Left cardiac atrium (tissue), 4 donors: Measurements from ENCODE around the gene KDM4E. TPM values are rescaled to one million over a fixed set of nuclear protein-coding genes. Genes with fewer than 3 reads are reported as not detected.
"Not testable (repeated sequence)": the region's sequence is repeated elsewhere in the genome, so short reads cannot be mapped to it uniquely, and the experiment has no call there.

Experiments
- ATAC-seq, 2 donors: fragments of 200-7000 bp; cut with Tn5 transposase; one replicate each; pipeline ENCODE4 v1.9.1; 2020; ENCODE audit warnings: mild to moderate bottlenecking in 2 of 2, moderate library complexity in 2 of 2
- DNase-seq: peaks from one replicate; pipeline ENCODE4 v3.0.0-alpha.2; 2020
- intact Hi-C, 2 donors: fragments of 100-400 bp; cut with DNase I; formaldehyde crosslinking; loops; one replicate each; pipeline versions ENCODE4 v1.14.1 to v1.15.1; 2022 to 2023
- long read RNA-seq: library from polyadenylated mRNA; unstranded; transcript quantifications from one replicate; pipeline ENCODE4 v2.0.0, GENCODE V29; 2021
- total RNA-seq, 2 donors: library from RNA; stranded (reverse); fragmentation: NEBNext Ultra II Directional; extraction: Animal tissue kit (Norgen Biotek cat#: 25700); gene quantifications; one replicate each; pipeline ENCODE4 v1.2.1, GENCODE V29; 2021
- donor health status: DM: no; HTN: yes; CAD: no.
- donor health status: DM: no; HTN: yes; CAD: no; lungs with severe emphysema.
- donor health status: DM: yes; HTN: yes; CAD: no.
- donor health status: Dilated cardiomyopathy.

The KDM4E gene
- not detected for total RNA-seq
- long read RNA-seq, result 0 reads

DNA sequence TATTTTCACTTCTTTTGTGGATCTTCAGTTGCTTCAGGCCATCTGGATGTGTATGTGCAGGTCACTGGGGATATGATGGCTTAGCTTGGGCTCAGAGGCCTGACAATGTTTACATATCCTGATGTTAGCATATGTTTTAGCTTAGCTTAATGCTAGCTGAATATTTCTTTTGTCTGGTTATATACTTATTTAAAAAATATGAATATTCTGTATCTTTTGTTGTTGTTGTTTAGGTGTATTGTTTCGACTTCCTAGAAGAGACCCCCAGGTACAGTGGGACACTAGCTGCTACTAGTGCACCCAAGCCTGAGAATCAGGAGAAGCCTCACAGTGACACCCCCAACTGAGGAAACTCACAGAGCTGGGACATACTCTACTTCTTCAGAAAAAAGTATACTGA, at the start of gene KDM4E:
KDM4E (plus strand) TSS at position 301 of the 400 bp plus-strand sequence. CDS start 300 bp downstream, outside the sequence.
- DNase-seq (no peak), ATAC-seq (no peak)
- intact Hi-C loops, result no loop called here

DNA sequence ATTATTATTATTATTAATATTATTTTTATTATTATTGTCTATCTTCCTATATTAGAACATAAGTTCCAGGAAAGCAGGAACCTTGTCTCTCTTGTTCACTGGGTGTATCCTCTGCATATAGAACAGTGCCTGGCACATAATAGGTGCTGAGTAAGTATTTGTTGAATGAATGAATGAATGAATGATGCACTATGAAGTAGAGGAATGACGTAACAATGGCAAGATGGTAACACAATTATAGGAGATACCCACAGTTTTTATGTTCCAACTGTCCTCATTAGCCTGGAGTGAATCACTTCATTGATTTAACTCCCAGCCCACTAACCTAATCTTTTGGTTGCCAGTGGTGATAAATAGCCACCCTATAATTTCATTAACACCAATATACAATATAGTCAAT, 49.5 kb upstream of the KDM4E start:
- ATAC-seq (no peak), DNase-seq (no peak)
- intact Hi-C loops, result loop anchor here in 1 of 2 donors (10.0 kb wide), 2 partner anchors 89 to 211 kb away; partner anchors contain the start of genes AMOTL1 and SRSF8

DNA sequence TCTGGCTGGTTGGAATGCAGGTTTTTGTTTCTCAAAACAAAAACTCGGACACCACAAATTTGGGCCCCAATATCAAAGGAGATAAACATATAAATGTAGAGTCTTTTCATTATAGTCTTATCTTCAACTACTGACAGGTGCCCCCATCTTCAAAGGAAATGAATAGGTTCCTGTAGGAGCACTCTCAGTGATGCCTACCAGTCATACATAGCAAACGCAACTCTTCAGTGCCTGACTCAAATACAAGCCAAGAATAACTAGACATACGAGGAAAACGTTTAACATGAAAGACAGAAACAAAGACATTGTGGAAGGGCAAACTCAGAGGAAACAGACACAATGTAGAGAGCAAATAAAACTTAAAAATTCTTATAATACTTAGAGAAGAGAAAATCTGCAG, 37.7 kb upstream of the KDM4E start:
- no peak for DNase-seq
- intact Hi-C loops, result no loop called here
- no peak for ATAC-seq

DNA sequence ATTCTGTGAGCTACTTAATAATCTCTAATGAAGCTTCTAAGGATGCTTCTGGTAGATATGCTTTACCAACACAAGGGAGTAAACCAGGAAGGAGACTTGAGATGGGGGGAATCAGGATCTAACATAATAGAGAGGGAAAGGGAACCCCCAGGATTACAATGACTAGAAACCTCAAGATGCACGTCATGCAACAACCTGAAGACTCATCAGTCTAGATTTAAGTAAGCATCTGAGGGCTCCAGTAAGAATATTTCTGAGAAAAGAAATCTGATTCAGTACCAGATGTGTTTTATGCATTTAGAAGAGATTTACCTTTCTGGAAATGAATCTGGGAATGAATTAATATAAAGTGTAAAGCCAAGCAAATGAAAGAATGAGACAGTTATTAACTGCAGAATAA, 36.3 kb upstream of the KDM4E start:
- ATAC-seq (no peak), DNase-seq (no peak)
- intact Hi-C loops, result no loop called here

DNA sequence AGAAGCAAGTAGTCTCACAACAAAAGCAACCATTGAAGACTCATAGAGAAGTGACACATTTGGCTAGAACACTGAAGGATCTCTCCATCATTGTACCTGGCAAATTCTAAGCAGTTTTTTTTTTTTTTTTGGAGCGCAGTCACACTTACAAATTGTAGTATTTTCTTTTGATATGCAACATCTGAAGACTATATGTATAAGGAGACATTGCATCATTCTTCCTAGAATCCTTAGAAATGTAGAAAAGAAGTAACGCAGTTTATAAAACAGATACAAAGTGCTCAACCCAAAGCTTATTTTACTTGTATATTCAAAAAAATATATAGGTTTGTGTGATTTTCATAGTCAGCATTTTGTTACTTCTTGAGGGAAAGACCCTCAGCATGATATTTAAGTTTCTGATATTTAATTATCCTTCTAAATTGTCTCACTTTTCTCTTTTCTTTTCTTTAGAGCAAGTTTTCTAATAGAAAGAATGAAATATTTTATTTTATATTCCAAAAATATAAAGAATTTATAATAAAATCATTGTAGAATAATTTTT, 31.6 kb upstream of the KDM4E start:
- no peak for ATAC-seq
- intact Hi-C loops, result no loop called here
- no peak for DNase-seq

DNA sequence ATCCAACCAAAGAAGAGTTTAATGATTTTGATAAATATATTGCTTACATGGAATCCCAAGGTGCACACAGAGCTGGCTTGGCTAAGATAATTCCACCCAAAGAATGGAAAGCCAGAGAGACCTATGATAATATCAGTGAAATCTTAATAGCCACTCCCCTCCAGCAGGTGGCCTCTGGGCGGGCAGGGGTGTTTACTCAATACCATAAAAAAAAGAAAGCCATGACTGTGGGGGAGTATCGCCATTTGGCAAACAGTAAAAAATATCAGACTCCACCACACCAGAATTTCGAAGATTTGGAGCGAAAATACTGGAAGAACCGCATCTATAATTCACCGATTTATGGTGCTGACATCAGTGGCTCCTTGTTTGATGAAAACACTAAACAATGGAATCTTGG, 27.6 kb upstream of the KDM4E start:
- ATAC-seq (no peak), DNase-seq (no peak)
- intact Hi-C loops, result no loop called here

DNA sequence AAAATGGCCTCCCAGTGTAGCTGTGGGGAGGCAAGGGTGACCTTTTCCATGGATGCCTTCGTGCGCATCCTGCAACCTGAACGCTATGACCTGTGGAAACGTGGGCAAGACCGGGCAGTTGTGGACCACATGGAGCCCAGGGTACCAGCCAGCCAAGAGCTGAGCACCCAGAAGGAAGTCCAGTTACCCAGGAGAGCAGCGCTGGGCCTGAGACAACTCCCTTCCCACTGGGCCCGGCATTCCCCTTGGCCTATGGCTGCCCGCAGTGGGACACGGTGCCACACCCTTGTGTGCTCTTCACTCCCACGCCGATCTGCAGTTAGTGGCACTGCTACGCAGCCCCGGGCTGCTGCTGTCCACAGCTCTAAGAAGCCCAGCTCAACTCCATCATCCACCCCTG, 26.8 kb upstream of the KDM4E start:
- intact Hi-C loops, result no loop called here
- ATAC-seq (no peak), DNase-seq (no peak)

DNA sequence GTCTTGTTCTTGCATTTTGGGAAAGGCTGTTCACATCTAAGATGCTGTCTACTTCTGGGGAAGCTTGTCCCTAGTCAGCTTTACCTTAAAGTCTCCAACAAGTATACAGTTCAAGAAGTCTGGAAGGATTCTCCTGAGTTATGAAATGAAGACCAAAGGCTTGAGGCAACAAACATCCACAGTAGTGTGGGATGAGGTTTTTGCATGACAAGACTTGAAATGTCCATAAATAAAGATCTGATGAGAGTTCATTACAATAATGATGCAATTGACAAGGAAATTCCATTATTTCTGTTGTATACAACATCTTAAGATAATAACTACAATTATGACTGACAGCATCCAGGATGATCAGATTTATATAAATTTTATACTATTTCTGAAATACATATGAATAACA, 21.3 kb upstream of the KDM4E start:
- intact Hi-C loops, result no loop called here
- DNase-seq (no peak), ATAC-seq (no peak)

DNA sequence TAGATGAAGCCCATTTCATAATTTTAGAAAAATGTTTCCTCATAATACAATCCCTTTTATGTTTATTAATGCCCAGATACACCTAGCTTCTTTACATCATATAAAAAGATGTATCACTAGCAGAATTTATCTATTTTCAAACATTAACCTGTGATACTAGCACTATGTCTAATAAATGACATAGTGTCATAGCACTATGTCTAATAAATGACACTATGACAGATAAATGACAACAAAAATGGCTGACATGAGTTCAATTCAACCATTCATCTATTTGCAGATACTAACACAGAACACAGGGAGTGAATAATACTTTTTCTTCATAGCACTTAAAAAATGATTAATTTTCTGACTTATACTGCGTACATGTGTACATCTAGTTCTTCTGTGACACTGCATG, 19.4 kb upstream of the KDM4E start:
- DNase-seq (no peak), ATAC-seq (no peak)
- intact Hi-C loops, result no loop called here

DNA sequence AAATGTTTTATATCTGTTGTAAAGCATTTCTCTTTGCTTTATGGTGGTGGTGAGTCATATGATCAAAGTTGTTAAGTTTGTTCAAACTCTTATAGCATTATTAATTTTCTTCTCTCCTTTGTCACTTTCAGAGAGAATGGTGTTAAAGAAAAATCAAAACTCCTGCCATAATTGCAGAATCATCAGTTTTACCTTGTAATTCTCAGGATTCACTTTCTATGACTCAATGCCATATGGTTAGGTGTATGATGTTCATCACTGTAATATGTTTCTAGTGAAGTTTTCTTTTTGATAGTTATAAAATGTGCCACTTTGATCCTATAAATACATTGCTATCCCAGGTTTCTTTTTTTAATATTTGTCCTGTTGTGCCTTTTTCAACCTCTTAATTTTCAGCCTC, 13.7 kb upstream of the KDM4E start:
- no peak for DNase-seq
- intact Hi-C loops, result no loop called here
- ATAC-seq, result no peak

DNA sequence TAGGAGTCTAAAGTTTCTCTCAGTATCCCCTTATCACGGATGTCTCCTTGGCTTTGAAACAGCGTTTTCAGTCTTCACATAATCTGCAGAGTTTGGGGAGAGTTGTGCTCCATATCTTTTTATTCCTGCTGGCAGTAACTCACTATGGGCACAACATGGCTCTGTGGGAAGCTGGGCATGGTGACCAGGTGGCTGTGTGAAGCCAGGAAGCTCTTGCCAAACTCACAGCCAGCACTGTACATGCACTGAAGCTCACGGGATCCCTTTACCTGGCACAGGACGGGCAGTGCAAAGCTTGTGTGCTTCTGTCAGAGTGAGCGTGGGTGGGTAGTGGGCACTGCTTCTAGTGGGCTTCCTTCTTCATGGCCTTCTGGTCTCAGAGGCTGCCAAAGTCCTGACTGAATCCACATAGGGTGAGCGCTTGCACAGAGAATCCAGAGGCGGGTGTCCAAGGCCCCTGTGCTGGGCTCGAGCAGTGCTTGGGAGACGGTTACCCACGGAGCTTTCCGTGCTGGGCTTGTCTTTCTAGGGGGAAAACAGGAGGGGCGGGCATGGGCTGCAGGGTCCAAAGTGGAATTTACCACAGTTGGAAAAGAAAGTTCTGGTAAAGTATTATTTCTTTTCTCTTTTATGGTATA, 10.8 kb upstream of the KDM4E start:
- intact Hi-C loops, result no loop called here
- no peak for ATAC-seq
- no peak for DNase-seq

DNA sequence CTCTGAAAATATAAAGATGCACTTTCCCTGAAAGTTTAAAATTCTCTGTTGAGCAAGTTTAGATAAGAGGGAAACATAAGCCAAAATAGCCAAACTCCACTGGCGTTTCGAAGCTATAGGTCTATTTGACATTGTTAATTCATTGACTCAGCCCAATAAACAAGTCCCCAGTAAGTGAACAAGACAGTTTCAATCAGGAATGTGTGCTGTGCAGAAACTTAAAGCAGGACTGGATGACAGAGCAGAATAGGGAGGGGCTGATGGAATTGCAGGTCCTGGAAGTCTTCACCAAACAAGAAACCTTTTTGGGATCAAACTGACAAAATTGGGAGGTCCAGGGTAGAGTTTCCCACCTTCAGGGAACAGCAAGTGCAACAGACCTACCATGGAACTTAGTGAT, 8.9 kb upstream of the KDM4E start:
- DNase-seq (no peak), ATAC-seq (no peak)
- intact Hi-C loops, result no loop called here

DNA sequence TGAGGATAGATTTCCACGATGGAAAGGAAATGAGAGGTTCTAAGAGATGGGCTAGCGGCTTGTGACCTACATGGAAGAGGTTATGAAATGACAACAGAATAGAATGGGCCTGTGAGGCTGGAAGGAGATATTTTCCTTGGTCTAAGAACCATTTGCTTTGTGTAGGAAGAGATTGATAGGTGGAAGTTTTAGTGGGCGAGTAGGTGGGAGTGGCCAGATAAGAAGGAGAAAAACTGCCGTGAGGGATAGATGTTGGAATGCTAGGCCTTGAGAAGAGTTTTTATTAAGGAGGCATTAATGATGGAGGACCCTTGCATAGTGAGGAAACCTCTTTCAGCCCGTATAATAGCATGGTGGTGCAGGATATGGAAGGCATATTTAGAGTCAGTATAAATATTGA, 3.6 kb upstream of the KDM4E start:
- DNase-seq, intact Hi-C loops, ATAC-seq: not testable (repeated sequence)

DNA sequence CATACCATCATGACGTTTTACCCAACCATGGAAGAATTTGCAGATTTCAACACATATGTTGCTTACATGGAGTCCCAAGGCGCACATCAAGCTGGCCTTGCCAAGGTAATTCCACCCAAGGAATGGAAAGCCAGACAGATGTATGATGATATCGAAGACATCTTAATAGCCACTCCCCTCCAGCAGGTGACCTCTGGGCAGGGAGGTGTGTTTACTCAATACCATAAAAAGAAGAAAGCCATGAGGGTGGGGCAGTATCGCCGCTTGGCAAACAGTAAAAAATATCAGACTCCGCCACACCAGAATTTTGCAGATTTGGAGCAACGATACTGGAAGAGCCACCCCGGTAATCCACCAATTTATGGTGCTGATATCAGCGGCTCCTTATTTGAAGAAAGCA, 536 bp downstream of the KDM4E start:
- DNase-seq, ATAC-seq, intact Hi-C loops: not testable (repeated sequence)

DNA sequence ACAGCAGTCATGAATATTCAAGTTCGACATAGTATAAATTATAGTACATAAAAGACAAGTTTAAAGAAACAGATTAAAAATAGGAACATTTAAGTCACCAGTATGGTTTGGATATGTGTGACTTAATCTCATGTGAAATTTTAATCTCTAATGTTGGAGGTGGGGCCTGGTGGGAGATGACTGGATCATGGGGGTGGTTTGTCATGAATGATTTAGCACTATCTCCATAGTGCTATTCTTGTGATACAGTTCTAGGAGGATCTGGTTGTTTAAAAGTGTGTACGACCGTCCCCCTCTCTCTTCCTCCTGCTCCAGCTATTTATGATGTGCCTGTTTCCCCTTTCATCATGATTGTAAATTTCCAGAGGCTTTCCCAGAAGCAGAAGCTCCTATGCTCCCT, 3.3 kb downstream of the KDM4E start:
- intact Hi-C loops, result no loop called here
- ATAC-seq, result no peak
- no peak for DNase-seq

DNA sequence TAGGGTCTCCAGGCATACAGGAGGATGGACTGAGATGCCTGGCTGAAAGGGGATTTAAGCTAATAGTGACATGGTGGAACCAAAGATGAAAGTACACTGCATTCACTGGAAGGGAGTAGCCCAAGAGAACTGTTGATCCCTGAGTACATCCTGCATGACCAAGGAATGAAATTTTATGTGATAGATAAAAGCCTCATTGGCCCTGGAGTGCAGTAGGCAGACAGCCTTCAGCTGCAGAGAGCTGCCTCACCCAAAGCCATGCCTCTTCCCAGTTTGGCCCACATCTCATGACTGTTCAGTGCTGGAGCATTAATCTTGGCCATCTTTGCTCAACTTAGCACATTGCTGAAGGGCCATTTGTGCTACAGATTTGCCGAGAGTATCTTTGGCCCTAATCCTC, 8.0 kb downstream of the KDM4E start:
- intact Hi-C loops, result no loop called here
- no peak for DNase-seq

DNA sequence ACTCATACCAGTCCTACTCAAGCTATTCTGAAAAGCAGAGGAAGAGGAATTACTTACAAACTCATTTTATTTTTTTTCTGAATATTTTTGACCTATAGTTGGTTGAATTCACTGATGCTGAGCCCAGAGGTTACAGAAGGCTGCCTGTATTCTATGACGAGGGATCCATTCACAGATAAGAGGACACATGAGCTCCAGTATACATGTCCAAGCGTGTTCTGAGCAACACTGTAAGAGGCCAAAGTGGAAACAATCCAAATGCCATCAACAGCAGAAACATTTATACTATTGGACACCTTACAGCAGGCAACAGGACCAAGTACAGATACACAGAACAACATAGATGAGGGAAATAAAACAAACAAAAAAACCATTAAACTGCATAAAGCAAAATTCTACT, 10.3 kb downstream of the KDM4E start:
- intact Hi-C loops, result no loop called here
- DNase-seq (no peak), ATAC-seq (no peak)

More for the DNA sequence above, 8.0 kb downstream of the KDM4E start:
- no peak for ATAC-seq

DNA sequence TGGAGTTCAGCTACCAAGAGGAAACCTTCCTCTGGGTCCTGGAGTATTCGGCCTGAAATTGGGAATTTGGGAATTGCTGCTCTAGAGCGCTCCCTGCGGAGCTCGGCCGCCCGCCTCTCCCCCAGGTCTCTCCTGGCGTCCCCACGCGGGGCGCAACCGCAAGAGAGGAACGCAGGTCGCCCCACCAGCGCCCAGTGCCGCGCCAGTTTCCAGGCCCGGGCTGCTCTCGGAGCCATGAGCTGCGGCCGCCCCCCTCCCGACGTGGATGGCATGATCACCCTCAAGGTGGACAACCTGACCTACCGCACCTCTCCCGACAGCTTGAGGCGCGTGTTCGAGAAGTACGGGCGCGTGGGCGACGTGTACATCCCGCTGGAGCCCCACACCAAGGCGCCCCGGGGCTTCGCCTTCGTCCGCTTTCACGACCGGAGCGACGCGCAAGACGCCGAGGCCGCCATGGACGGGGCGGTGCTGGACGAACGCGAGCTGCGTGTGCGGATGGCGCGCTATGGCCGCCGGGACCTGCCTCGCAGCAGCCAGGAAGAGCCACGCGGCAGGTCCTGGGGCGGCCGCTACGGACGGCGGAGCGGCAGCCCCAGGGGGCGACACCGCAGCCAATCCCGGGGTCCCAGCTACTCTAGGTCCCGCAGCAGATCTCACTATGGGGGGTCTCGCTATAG, 12.4 kb downstream of the KDM4E start:
- peak; percentile 27 for DNase-seq
- peak; percentile 47 to 76 for ATAC-seq
- intact Hi-C loops, result not testable (repeated sequence)

DNA sequence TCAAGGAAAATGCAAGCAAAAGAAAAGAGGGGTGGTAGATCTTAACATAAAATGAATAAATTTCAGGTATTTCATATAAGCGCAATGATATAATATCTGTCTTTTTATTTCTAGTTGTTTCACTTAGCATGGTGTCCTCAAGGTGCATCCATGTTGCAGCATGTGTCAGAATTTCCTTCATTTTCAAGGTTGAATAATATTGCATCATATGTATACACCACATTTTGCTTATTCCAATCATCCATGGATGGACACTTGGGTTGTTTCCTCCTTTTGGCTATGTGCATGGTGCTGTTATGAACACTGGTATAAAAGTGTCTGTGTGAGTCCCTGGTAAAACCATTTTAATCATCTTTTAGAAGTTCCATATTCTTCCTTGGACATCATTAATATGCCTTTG, 17.2 kb downstream of the KDM4E start:
- DNase-seq (no peak), ATAC-seq (no peak)

DNA sequence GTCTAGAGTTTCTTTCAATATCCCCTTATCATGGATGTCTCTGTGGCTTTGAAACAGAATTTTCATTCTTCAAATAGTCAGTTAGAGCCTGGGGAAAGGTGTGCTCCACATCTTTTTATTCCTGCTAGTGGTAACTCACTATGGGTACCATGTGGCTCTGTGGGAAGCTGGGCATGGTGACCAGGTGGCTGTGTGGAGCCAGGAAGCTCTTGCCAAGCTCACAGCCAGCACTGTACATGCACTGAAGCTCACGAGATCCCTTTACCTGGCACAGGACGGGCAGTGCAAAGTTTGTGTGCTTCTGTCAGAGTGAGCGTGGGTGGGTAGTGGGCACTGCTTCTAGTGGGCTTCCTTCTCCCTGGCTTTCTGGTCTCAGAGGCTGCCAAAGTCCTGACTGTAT, 17.8 kb downstream of the KDM4E start:
- ATAC-seq, result no peak
- intact Hi-C loops, result no loop called here
- DNase-seq, result no peak

More for the DNA sequence above, 17.2 kb downstream of the KDM4E start:
- intact Hi-C loops, result no loop called here

DNA sequence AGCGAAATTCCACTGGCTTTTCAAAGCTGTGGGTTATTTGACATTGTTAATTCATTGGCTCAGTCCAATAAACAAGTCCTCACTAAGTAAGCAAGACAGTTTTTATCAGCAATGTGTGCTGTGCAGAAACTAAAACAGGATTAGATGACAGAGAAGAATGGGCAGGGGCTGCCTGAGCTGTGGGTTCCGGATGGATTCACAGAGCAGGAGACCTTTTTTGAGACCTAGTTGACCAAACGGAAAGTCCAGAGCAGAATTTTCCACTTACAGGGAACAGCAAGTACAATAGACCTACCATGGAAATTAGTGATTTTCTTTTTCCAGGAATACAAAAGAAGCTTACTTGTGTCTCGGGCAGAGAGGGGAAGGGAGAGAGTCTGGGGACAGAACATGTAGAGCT, 19.0 kb downstream of the KDM4E start:
- ATAC-seq, result no peak
- intact Hi-C loops, result no loop called here
- no peak for DNase-seq
